Measurements from ENCODE around the gene UCK2.

GRCh38 chr1:165894591-165894990, 67.2 kb downstream of the UCK2 start:
- TF ChIP-seq POLR2A (IDR thresholded peaks at IDR 0.05) (no peak), POLR2AphosphoS5 (IDR thresholded peaks at IDR 0.05) (no peak), EP300 (IDR thresholded peaks at IDR 0.05) (no peak), CTCF (IDR thresholded peaks at IDR 0.05) (no peak)

Data from sigmoid colon (tissue), 4 donors.